Measurements from ENCODE around the gene PRSS36. TPM values are rescaled to one million over a fixed set of nuclear protein-coding genes. Genes with fewer than 3 reads are reported as not detected.

PRSS36 gene
- total RNA-seq, 1 donor from 2014 or later = 6.6 TPM

DNA sequence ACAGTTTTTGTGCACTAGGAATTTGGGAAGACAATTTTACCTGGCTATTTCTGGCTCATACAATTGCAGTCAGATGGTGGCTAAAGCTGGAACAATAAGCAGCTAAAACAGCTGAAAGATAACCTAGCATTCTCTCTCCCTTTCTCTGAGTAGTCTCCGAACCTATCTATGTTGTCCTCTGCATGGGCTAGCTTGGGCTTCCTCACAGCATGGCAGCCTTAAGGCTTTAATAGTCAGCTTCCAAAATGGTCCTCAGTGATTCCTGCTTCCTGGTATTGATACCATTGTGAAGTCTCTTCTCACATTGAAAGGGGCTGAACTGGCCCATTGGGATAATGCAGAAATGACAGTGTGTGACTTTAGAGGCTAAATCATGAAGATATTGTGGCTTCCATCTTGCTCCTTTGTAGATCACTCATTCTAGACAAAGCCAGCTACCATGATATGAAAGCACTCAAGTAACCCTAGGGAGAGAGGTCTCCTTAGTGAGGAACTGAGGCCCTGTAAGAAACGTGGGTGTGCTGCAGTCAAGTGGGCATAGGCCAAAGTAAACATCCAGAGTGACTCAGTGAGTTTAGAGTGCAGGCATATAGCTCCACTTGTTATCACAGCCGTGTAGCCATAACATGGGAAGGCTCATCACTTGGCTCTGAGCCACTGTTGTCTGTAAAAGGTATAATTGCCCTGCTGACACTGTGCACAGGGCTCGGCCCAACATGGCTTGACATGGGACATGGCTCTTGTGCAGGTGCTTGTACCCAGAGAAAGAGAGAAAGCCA is 49.8 kb downstream of the PRSS36 start:
- intact Hi-C loops (cut with DNase I) = no loop called here
- no peak for DNase-seq
- TF ChIP-seq CTCF (IDR thresholded peaks at IDR 0.05) = no peak
- Histone ChIP-seq H3K27me3 (ENCODE audit: low read depth) (no peaks in the 10 kb centered on the region), H3K27ac (no peak overlapping the region), H3K36me3 (no peaks in the 10 kb centered on the region), H3K9me3 (no peaks in the 10 kb centered on the region), H3K4me3 (no peak overlapping the region), H3K4me1 (peaks cover 12% of the 10 kb centered on the region)
- ATAC-seq = no peak

DNA sequence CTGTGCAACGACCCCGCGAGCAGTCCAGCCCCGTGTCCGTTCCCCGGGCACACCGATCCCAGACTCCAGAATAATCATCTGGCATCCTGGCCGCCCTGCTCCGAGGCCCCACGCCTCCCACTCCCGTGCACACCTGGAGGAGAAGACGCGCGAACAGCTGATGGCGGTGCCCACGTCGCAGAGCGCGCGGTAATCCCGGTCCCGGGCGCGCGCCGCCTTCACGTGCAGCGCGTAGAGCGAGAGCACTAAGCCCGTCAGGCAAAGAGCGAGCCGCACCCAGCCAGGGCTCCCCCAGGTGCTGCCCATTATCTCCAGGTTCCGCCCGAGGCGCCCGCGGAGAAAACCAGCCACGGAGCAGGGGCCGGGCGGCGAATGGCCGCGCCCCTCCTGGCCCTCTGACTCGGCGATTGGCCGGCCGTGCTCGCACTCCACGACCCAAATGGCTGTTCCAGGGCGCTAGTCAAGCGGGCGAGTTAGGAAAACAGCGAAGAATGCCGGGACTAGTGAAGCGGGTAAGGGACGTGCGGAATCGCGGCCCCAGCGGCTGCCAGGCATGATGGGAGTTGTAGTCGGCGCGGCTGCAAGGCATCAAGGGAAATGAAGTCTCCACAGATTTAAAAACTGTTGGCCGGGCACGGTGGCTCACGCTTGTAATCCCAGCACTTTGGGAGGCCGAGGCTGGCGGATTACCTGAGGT is 55.3 kb downstream of the PRSS36 start, which contains the start of gene VKORC1:
Gene VKORC1, minus strand, starts transcription at position 374 of the 697 bp plus-strand sequence. Its CDS starts 68 bp downstream, at position 306.
- DNase-seq = peak; percentile 97
- peak; percentile 96 to 97 for ATAC-seq
- intact Hi-C loops (cut with DNase I) = no loop called here
- Histone ChIP-seq H3K4me1 (peaks cover 25% of the 10 kb centered on the region), H3K36me3 (peaks cover 19% of the 10 kb centered on the region), H3K9me3 (no peaks in the 10 kb centered on the region), H3K27me3 (ENCODE audit: low read depth) (no peaks in the 10 kb centered on the region), H3K4me3 (peak within 1 kb of the TSS; percentile 93), H3K27ac (peak within 1 kb of the TSS; percentile 89)
- TF ChIP-seq CTCF (IDR thresholded peaks at IDR 0.05) = no peak

- H3K27me3 ChIP-seq (ENCODE audit: low read depth) = no peaks in the 10 kb centered on the region
- H3K27ac ChIP-seq = peak overlapping the region; percentile 89
- no peak for DNase-seq
- no peak for TF ChIP-seq CTCF (IDR thresholded peaks at IDR 0.05)
- peak; percentile 10 to 45 for ATAC-seq
- peak overlapping the region; percentile 93 for H3K4me3 ChIP-seq
- peaks cover 24% of the 10 kb centered on the region for H3K36me3 ChIP-seq
- peaks cover 25% of the 10 kb centered on the region for H3K4me1 ChIP-seq
- intact Hi-C loops (cut with DNase I) = no loop called here
- H3K9me3 ChIP-seq = no peaks in the 10 kb centered on the region
Measured at GRCh38 chr16:31094088-31094423, 55.8 kb downstream of the PRSS36 start.

DNA sequence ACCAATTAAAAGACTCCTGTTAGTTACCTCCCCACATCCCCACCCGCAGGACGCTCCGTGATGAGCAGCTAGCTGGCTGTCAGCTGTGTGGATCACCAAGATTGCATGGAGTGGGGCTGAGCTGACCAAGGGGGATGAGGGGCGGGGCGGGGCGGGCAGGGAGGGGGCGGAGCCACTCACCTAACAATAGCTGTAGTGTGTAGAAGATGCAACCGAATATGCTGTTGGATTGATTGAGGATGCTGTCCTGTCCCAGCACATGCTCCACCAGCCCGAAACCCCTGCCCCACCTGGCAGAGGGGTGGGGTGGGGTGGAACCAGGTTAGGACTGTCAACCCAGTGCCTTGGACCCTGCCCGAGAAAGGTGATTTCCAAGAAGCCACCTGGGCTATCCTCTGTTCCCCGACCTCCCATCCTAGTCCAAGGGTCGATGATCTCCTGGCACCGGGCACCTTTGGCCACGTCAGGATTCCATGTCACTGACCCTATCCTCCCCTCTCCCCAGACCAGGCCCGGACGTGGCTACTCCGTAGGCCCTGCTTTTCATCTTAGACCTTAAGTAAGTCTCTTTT is 56.6 kb downstream of the PRSS36 start:
- peak overlapping the region; percentile 93 for H3K4me3 ChIP-seq

More for the DNA sequence above, 56.6 kb downstream of the PRSS36 start:
- ATAC-seq = no peak
- Histone ChIP-seq H3K9me3 (no peaks in the 10 kb centered on the region), H3K27me3 (ENCODE audit: low read depth) (no peaks in the 10 kb centered on the region), H3K36me3 (peaks cover 30% of the 10 kb centered on the region), H3K4me1 (peaks cover 25% of the 10 kb centered on the region), H3K27ac (no peak overlapping the region)
- intact Hi-C loops (cut with DNase I) = no loop called here
- TF ChIP-seq CTCF (IDR thresholded peaks at IDR 0.05) = no peak
- no peak for DNase-seq
